Left ventricle myocardium inferior (tissue), 1 donor: Measurements from ENCODE around the gene HNF4A. TPM values are rescaled to one million over a fixed set of nuclear protein-coding genes. Genes with fewer than 3 reads are reported as not detected.

Source experiments
- DNase-seq: peaks from one replicate; pipeline ENCODE4 v3.0.0-alpha.2; 2020
- H3K27ac ChIP-seq: fragments of 200-600 bp; replicated peaks from 2 replicates; pipeline ENCODE4 v1.8.0; 2021
- H3K27me3 ChIP-seq: fragments of 200-600 bp; 2 replicates; pipeline ENCODE4 v1.8.0; 2021; ENCODE audit warnings: low read depth
- H3K36me3 ChIP-seq: fragments of 200-600 bp; 2 replicates; pipeline ENCODE4 v1.8.0; 2021
- H3K4me1 ChIP-seq: fragments of 200-600 bp; 2 replicates; pipeline ENCODE4 v1.8.0; 2021
- H3K4me3 ChIP-seq: fragments of 200-600 bp; 2 replicates; pipeline ENCODE4 v1.8.0; 2021; ENCODE audit warnings: mild to moderate bottlenecking, moderate library complexity
- H3K9me3 ChIP-seq: fragments of 200-600 bp; replicated peaks from 2 replicates; pipeline ENCODE4 v1.8.0; 2021
- CTCF ChIP-seq: fragments of 200-600 bp; IDR thresholded peaks from 2 replicates; pipeline ENCODE4 v1.8.0; 2021; ENCODE audit warnings: antibody characterized with exemption, mild to moderate bottlenecking, borderline replicate concordance
- intact Hi-C: fragments of 100-400 bp; cut with micrococcal nuclease; formaldehyde crosslinking; loops from one replicate; pipeline ENCODE4 v1.11.0; 2022
- total RNA-seq: library from RNA; stranded (reverse); fragmentation: NEBNext Ultra II Directional; extraction: Animal tissue kit (Norgen Biotek cat#: 25700); gene quantifications from one replicate; pipeline ENCODE4 v1.2.1, GENCODE V29; 2021
- donor health status: DM: no; HTN: yes; CAD: no; lungs with severe emphysema.

HNF4A gene
- total RNA-seq, 1 donor from 2014 or later = not detected

GRCh38 chr20:44425923-44426322, 70.4 kb downstream of the HNF4A start:
- Histone ChIP-seq H3K27me3 (peaks cover 67% of the 10 kb centered on the region), H3K4me3 (no peak overlapping the region), H3K4me1 (no peaks in the 10 kb centered on the region), H3K36me3 (no peaks in the 10 kb centered on the region), H3K9me3 (no peaks in the 10 kb centered on the region), H3K27ac (no peak overlapping the region)
- intact Hi-C loops = no loop called here
- no peak for DNase-seq
- no peak for TF ChIP-seq CTCF

DNA sequence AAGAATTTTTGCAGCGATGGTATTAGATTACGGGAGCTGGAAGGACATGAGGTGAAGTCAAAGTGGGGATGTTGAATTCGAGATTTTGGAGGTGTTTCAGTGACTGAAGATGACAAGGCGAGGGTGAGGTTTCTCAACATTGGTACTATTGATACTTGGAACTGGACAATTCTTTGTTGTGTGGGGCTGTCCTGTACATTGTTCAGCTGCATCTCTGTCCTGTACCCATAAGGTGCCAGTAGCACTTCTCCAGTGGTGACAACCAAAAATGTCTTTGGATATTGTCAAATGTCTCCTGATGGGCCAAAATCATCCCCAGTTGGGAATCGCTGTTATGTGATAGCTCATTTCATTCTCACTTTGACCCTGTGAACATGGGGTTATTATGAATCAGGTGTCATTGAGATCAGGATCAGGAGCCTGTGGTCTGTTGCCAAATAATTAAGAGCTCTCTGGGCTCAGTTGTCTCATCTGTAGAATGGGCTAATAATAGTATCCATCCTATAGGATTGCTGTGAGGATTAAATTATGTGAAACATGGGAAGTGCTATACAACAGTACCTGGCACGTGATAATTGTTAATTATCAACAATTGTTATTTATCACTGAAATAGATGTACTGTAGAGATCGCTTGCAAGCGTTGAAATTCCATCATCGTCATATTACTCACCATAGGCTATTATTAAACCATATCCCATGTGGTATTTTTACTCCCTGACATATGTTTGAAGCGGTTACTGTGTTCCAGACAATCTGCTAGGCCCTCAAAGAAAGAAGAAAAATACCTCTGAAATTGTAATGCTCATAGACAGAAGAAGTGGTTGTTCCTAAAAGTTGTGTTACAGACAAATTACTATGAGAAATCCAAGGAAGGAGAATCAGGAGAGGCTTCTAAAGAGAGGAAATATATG, 71.6 kb downstream of the HNF4A start:
- H3K9me3 ChIP-seq = no peaks in the 10 kb centered on the region
- no peaks in the 10 kb centered on the region for H3K36me3 ChIP-seq
- H3K27ac ChIP-seq = no peak overlapping the region
- intact Hi-C loops = no loop called here
- no peaks in the 10 kb centered on the region for H3K4me1 ChIP-seq
- no peak overlapping the region for H3K4me3 ChIP-seq
- peaks cover 75% of the 10 kb centered on the region for H3K27me3 ChIP-seq
- TF ChIP-seq CTCF = no peak
- DNase-seq = no peak

GRCh38 chr20:44427804-44428173, 72.3 kb downstream of the HNF4A start:
- no peak for TF ChIP-seq CTCF
- no peaks in the 10 kb centered on the region for H3K9me3 ChIP-seq
- no peaks in the 10 kb centered on the region for H3K4me1 ChIP-seq
- no peak overlapping the region for H3K27ac ChIP-seq
- no peaks in the 10 kb centered on the region for H3K36me3 ChIP-seq
- H3K27me3 ChIP-seq = peaks cover 75% of the 10 kb centered on the region
- H3K4me3 ChIP-seq = no peak overlapping the region
- no peak for DNase-seq
- intact Hi-C loops = no loop called here

DNA sequence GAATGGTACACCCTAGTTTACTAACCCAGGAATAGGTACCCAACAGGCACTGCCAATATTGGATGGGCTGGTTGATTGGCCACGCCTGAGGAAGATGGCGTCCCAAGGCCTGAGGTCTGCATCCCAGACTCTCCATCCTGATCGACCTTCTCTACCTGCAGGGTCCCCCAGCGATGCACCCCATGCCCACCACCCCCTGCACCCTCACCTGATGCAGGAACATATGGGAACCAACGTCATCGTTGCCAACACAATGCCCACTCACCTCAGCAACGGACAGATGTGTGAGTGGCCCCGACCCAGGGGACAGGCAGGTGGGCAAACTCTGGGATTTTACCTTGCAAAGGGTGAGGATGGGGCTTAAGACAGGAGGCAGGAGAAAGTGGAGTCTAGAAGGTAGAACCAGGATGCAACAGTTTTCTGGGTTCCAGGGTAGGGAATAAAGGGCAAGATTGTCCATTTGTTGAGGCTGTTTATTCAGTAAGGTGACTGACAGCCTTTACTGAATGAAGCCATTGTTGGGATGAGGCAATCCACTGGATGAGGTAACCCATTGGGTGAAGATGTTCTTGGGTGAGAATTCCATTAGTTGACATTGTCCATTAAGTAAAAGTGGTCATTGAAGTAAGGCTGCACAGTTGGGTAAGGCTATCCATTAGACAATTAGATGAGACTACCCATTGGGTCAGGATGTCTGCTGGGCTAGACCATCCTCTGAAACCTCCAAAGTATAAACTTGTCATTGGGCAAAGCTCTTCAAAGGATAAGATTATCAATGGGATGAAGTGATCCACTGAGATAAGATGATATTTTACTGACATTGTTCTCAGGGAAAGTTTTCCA, 72.9 kb downstream of the HNF4A start:
- Histone ChIP-seq H3K27ac (no peak overlapping the region), H3K4me3 (no peak overlapping the region), H3K4me1 (no peaks in the 10 kb centered on the region), H3K36me3 (no peaks in the 10 kb centered on the region), H3K9me3 (no peaks in the 10 kb centered on the region), H3K27me3 (peaks cover 70% of the 10 kb centered on the region)
- TF ChIP-seq CTCF = no peak
- intact Hi-C loops = no loop called here
- DNase-seq = no peak

DNA sequence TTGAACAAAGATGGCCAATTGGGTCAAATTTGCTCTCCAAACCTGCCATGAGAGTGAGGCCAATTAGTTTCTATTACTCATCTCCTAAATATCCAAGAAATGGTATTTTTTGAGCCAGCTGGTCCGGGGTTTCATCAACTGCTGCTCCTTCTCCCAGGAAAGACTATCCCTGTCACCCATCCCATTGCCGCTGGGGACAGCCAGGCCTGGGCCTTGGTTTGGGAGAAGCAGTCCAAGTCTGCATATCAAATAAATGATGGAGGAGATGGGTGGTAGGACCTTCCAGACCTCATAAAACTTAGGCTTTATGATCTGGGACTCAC, 73.5 kb downstream of the HNF4A start:
- no peaks in the 10 kb centered on the region for H3K4me1 ChIP-seq
- no peak for DNase-seq
- no peak overlapping the region for H3K4me3 ChIP-seq
- TF ChIP-seq CTCF = no peak
- intact Hi-C loops = no loop called here
- no peaks in the 10 kb centered on the region for H3K36me3 ChIP-seq
- H3K27me3 ChIP-seq = peaks cover 70% of the 10 kb centered on the region
- no peak overlapping the region for H3K27ac ChIP-seq
- no peaks in the 10 kb centered on the region for H3K9me3 ChIP-seq
